Fibroblast of skin of right quadriceps (primary cell): ENCODE measurements around the gene TBPL1.
"Not testable (repeated sequence)": the region's sequence is repeated elsewhere in the genome, so short reads cannot be mapped to it uniquely, and the experiment has no call there.

Experiments used
- DNase-seq: peaks from one replicate; pipeline ENCODE4 v3.0.0-alpha.2; 2013

TBPL1 gene

DNA sequence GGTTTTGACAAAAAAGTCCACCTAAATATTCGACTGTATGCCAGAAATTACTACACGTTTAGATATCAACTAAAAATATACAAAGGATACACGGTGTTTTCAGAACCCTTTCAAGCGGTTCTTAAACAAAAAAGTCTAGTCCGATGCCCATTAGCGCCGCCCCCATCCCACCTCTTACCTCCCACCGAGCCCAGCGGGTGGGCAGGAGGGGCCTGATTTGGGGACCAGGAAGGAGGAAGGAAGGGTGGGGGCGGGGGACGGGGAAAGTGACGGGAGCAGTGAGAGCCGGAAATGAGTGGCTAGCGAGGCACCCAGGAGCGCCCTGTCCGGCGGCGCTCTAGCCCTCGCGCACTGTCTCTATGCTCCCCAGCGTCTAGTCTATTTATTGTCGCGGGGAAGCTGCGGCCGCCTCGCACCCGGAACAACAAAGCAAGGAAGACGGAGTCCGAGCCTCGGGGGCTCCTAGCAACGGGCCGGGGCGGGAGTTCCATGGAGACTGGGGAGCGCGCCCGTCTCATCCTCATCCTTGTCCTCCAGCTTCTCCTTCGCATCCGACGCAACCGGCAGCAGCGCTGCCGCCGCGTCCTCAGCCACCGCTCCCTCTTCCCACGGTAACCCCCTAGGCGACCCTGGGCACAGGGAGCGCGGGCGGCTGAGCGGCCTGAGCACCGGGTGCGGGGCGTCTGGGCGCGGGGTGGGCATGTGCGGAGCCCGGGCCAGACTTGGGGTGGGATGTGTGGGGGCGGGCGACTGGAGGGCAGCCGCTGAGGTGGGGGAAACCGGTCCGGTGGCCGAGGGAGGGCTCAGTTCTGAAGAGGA is at the start of gene TBPL1:
TSS of gene TBPL1 (plus strand) at position 410 of the 819 bp plus-strand sequence. CDS start 26,902 bp downstream, outside the sequence.
- peak; percentile 97 for DNase-seq

DNA sequence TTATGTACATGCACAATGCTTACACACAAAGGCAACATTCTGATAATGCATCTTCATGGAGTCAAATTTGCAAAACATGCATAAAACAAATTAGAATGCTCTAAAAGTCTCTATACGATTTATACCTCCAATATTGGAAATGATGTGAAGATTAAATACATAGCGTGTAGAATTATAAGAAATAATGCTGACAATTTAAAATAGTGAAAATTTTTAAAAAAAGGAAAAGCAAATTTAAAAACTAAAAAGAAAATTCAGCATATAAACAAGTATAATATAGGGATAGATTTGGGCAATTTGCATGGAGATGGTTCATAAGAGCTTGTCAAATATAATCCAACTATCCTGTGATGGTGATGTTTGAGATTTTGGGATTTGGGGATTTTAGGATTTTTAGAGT is 49.2 kb upstream of the TBPL1 start:
- no peak for DNase-seq

DNA sequence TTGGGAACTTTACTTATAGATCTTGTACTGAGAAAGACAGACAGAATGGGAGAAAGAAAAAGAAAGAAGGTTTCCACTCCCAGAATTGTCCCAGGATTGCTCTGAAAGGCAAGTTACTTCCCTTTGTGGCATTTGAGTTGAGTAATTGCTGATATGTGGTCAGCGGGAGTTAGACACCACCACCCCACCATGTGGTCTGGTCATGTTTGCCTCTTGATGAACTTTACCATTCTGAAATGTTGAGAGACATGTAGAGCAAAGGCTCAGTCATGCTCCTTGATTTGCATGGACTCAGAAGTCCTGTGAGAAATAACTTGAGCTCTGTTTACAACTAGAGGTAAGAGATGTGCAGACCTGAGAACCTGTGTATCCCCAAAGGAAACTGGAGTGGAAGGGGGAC is 47.0 kb upstream of the TBPL1 start:
- no peak for DNase-seq

DNA sequence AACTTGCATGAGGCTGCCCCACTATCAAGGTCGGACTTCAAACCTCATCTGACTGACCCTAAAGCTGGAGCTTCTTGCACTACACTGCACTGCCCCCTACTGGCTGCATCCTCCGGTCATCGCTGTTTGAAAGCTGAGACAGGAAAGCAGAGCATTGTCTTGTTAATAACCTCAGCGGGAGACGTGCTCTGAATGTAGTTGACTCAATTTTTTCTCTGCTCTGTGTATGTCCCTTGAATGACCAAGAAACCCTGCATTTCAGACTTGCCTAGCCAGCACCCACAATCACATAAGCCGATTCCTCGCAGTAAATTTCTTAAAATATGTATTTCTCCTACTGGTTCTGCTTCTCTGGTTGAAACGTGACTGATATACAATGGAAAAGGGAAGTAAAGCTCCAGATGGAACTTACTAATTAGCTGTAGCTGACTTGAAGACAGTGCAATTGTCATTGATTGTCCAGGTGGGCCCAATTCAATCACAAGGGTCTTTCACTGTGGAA is 36.3 kb upstream of the TBPL1 start:
- DNase-seq = peak; percentile 75

DNA sequence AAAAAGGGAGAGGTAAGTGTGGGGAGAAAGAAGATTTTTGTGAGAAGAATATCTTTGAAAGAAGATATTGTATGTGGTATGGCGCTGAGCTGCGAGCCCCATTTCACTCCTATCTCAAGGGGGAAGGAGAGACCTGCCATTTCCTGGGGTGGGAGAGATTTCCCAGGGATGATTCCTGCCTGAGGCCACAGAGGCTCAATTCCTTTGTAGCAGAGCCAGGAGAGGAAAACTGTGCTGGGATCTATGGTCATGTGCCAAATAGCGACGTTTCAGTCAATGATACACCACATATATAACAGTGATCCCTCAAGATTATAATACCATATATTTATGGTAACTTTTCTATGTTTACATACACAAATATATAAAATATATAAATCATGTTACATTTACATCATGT is 35.2 kb upstream of the TBPL1 start:
- DNase-seq = no peak

DNA sequence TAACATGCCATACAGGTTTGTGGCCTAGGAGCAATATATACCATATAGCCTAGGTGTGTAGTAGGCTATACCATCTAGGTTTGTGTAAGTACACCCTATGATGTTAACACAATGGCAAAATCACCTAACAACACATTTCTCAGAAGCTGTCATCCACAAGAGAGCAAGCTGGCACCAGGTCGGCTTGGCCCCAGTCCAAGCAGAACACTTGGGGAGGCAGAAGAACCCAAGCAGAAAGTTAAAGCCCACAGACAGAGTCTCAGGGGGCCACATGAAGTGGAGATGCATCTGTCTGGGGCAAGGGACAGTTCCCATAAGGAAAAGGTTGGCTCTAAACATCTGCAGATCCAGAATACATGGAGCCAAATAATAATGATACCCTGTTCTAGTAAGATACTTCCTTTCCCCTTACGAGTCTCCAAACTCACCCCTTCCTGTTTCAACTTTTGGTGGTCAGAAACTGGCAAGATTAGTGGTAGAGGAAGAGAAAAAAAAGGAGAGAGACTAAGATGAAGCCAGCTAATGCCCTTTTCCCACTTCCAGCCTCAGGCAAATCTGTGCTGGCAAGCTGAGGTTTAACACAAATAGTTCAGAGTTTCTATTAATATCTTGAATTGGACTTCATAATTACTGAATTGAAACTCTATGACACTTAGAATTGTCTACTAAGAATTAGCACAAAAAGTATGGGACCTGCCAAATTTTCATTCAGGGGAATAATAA is 34.7 kb upstream of the TBPL1 start:
- DNase-seq = no peak

DNA sequence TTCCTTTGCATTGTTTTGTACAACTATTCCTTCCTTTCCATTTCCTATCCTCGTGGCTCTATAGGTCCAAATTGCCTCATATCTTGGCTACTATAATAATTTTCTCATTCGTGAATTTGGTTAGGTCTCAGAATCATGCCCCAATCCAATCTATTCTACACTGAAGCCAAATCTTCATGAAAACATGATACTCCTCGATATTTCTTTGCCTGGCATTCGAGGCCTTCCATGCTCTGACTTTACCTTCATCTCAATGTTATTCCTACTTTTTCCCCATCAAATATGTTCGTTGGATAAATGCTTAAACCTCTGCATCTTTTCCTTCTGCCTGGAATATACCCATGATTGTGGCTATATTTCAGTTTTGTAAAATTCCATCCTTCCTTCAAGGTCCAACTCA is 33.7 kb upstream of the TBPL1 start:
- no peak for DNase-seq

- peak; percentile 71 for DNase-seq
These were observed 31.7 kb upstream of the TBPL1 start for GRCh38 chr6:133921249-133921859.

DNA sequence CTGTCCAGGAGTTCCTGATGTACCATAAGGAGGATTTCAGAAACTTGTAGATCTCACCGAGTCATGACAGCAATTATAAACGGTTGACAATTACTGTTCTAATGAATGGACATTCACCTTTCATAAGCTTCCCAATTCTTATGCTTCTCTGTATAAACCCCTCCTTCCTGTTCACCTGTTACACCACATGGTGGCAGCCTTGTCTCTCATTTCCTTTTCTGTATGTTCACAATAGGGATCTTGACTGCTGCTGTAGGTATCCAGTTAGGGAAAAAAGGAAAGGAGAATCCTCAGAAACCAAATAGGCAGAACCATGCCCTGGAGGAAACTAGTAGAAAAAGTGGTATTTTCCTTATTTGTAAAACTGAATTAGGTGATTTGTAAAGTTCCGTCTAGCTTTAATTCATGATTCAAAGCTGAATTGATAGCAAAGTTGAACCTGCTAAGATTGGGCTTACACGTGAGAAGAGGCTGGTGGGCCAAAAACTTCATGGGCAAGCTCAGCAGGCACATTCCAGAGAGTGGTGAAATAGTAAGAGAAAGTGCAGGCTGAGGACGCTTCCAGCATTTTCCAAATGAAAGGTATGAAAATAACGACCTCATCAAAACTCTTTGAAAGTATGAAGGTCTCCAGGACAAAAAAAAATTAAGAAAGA is 29.0 kb upstream of the TBPL1 start:
- DNase-seq = peak; percentile 66

DNA sequence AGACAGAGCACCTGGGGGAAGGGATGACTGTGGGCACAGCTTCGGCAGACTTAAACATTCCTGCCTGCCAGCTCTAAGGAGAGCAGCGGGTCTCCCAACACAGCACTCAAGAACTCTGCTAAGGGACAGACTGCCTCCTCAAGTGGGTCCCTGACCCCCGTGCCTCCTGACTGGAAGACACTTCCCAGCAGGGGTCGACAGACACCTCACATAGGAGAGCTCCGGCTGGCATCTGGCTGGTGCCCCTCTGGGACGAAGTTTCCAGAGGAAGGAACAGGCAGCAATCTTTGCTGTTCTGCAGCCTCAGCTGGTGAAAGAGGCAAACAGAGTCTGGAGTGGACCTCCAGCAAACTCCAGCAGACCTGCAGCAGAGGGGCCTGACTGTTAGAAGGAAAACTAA is 21.8 kb upstream of the TBPL1 start:
- not testable (repeated sequence) for DNase-seq

- DNase-seq = not testable (repeated sequence)
These were observed 16.7 kb upstream of the TBPL1 start for GRCh38 chr6:133936352-133936751.

- no peak for DNase-seq
These were observed 15.1 kb upstream of the TBPL1 start for GRCh38 chr6:133937909-133938308.

- DNase-seq = no peak
These were observed 14.5 kb upstream of the TBPL1 start for GRCh38 chr6:133938533-133938932.

GRCh38 chr6:133939778-133940667 is 13.0 kb upstream of the TBPL1 start:
- no peak for DNase-seq

- DNase-seq = no peak
These were observed 7.9 kb upstream of the TBPL1 start for GRCh38 chr6:133945158-133945557.

DNA sequence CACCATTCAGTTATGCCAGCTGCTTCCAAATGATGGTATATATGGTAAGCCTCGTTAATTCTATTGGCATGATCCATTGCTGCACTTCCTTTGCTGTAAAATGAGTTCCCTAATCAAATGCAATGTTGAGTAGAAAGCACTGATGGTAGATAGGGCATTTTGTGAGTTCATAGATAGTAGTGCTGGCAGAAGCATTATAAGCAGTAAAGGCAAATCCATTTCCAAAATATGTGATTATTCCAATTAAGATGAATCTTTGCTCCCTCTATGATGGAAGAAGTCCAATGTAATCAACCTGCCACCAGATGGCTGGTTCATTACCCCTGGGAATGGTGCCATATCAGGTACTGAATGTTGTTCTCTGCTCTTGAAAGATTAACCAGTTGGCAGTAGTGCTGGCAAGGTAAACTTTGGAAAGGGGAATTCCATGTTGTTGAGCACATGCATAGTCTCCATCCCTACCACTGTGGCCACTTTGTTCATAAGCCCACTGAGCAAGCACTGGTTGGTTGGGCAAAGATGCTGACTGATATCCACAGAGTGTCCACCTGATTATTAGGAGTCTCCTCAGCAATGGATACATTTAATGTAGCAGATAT is 5.6 kb upstream of the TBPL1 start:
- DNase-seq = no peak

DNA sequence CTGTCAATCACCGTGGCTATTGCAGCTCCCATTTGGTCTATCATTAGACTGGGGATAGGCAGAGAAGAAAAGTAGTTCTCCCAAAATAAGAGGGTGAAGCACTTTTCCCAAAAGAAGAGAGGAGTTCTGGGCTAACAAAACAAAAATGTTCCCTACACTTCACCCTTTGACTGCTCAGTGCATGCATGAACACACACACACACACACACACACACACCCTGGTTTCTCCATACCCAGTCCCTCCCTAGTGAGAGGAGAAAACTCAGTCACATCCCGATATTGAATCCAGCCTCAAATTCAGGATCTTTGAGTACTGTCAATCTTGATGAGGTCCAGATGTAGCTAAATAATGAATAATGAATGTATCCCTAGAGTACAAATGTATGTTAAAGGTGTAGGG is 4.6 kb upstream of the TBPL1 start:
- no peak for DNase-seq

- DNase-seq = no peak
These were observed 1.8 kb upstream of the TBPL1 start for GRCh38 chr6:133951227-133951626.

DNA sequence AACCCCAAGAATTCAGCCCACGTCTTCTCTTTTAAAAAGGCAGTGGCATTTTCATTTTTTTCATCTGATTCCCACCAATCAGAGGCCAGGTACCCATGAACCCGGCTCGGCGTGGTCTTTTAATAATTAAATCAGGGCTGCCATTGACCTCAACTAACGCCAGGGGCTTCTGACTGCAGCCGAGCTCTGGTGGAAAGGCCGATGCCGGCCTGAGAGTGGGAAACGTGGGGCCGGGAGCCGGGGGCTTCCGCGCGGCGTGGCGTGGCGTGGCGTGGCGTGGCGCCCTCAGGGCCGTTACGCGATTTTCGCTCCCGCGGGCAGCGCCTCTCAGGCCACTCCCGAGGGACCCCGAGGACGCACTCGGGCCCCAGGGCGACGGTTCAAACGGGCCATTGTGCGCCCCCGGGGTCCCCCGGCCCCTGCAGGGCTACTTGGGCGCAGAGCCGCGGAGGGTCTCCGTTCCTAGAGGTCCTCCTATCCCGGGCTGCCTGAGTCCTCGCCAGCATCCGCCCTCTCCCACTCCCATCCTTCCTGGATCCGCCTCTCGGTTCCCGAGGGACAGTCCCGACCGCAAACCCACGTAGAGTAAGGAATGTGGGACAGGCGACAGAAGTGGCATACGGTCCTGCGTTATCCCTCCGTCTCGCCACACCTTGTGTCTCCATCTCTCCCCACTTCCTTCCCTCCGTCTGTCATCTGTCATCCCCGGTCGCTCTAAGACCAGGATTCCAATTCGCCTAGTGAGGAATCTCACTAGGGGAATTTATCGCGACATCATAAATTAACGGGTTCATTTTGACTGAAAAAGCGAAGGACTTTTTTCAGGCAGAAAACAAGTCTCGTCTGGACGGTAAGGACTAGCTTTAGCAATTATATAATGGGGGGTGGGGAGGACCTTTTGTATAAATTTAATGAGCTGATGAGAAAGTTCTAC is 876 bp upstream of the TBPL1 start:
- peak; percentile 72 for DNase-seq

DNA sequence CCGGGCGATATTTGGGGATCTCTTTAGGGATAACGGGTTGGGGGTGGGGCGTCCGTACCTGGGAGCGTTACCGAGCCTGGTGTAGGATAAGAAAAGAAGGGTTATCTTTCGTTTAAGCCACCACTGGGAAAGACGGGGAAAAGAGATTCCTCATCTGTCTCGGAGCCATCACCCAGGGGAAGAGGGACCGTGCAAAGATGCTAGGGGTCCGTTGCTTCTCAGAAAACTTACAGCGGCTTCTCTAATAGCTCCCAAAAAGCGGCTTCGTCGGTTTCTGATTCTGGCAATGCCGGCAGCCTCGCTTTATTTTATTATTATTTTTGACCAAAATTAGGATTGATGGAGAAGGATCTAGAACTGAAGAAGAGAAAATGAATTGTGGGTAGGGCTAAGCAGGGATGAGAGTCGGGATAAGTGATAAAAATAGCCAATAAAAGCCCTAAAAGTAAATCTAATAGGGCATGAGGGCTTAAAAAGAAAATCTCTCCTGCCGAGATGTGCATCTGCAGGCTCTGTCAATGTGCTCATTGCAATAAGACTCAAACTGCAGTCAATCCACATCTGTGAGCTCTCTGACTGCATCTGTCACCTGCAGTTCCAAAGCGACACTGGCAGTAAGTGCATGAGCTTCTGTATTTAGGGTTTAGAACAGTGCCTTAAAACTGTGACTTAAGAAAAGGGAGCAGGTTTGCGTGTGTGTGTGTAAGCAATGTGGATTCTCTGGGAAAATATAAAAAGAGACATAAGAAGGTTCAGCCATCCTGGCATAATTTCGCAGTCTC is 801 bp downstream of the TBPL1 start:
- DNase-seq = no peak
